ENCODE measurements around the gene TTLL10. TPM values are rescaled to one million over a fixed set of nuclear protein-coding genes. Genes with fewer than 3 reads are reported as not detected.

Gene TTLL10
- total and polyA plus RNA-seq, 2 experiments from 2014 or later = 0.45 TPM; not detected in 1

DNA sequence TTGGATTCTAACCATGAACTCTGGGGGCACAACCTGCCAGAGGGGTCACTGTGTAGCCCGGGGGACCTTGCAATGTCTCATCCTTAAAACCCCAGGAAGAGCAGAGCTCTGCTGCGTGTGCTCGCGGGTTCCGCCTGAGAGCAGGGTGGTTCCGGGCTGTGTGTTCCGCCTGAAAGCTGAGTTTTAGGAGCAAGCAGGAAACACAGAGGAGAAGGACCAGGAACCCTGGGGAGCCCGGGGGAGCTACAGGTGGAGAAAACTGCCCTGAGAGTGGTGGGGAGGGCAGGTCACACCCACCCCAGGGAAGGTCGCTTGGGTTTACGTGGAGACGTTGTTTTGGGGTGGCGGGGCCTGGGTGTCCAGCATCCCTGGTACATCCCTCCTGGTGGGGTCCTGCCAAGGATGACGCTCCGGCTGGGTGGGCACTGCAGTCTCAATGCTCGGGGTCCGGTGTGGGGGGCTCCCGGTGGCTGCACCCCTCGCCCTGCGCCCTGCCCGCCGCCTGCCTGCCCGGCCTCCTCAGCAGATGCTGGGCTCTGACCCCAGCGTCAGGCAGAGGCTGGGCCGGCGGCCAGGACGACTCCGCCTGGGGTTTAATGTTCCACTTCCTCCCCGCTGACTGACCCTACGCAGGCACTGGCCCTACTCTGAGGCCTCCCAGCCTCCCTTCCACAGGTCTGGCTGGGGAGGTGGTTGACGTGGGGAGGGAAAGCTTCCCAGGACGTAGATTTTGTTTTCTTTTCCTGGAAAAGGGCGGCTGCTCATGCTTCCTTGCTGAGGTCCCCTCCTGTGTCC, 40.5 kb upstream of the TTLL10 start:
- H3K27ac Mint-ChIP-seq = peak overlapping the region; percentile 56
- no peak for ATAC-seq

More for the DNA sequence above, 40.5 kb upstream of the TTLL10 start:
- no peaks in the 10 kb centered on the region for H3K9me3 Mint-ChIP-seq
- H3K4me1 Mint-ChIP-seq = peaks cover 13% of the 10 kb centered on the region
- Histone ChIP-seq H3K4me3 (no peak overlapping the region), H3K4me1 (ENCODE audit: insufficient read depth) (peaks cover 6% of the 10 kb centered on the region; the same call in 1 of the 2 replicates), H2AFZ (peak overlapping the region; percentile 23; the same call in 1 of the 2 replicates), H3F3A (replicated peaks; ENCODE audit: low read depth) (peaks cover 5% of the 10 kb centered on the region; the same call in 1 of the 2 replicates), H3K36me3 (ENCODE audit: insufficient read depth) (no peaks in the 10 kb centered on the region), H3K27me3 (ENCODE audit: insufficient read depth) (peaks cover 6% of the 10 kb centered on the region; the same call in 1 of the 2 replicates), H3K27ac (ENCODE audit: low read depth) (no peak overlapping the region), H3K9me2 (ENCODE audit: insufficient read depth) (no peaks in the 10 kb centered on the region), H4K20me1 (replicated peaks; ENCODE audit: insufficient read depth) (no peaks in the 10 kb centered on the region), H3K4me2 (no peak overlapping the region), H3K79me2 (replicated peaks; ENCODE audit: insufficient read depth) (no peaks in the 10 kb centered on the region)
- H3K27me3 Mint-ChIP-seq (ENCODE audit: insufficient read depth, low read depth, poor library complexity) = peaks cover 9% of the 10 kb centered on the region
- TF ChIP-seq, protein P1, sequence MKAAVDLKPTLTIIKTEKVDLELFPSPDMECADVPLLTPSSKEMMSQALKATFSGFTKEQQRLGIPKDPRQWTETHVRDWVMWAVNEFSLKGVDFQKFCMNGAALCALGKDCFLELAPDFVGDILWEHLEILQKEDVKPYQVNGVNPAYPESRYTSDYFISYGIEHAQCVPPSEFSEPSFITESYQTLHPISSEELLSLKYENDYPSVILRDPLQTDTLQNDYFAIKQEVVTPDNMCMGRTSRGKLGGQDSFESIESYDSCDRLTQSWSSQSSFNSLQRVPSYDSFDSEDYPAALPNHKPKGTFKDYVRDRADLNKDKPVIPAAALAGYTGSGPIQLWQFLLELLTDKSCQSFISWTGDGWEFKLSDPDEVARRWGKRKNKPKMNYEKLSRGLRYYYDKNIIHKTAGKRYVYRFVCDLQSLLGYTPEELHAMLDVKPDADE (IDR thresholded peaks at IDR 0.05) = no peak
- TF ChIP-seq EZH2 (IDR thresholded peaks at IDR 0.05; ENCODE audit: low read depth, unreplicated experiment) = no peak
- TF ChIP-seq POLR2AphosphoS5 (IDR thresholded peaks at IDR 0.05; ENCODE audit: low read depth) = no peak
- no peak for TF ChIP-seq ZNF114 (CRISPR knock-in tag; IDR thresholded peaks at IDR 0.05)
- no peak for TF ChIP-seq JUNB (IDR thresholded peaks at IDR 0.05; ENCODE audit: unreplicated experiment)
- TF ChIP-seq, protein P2, sequence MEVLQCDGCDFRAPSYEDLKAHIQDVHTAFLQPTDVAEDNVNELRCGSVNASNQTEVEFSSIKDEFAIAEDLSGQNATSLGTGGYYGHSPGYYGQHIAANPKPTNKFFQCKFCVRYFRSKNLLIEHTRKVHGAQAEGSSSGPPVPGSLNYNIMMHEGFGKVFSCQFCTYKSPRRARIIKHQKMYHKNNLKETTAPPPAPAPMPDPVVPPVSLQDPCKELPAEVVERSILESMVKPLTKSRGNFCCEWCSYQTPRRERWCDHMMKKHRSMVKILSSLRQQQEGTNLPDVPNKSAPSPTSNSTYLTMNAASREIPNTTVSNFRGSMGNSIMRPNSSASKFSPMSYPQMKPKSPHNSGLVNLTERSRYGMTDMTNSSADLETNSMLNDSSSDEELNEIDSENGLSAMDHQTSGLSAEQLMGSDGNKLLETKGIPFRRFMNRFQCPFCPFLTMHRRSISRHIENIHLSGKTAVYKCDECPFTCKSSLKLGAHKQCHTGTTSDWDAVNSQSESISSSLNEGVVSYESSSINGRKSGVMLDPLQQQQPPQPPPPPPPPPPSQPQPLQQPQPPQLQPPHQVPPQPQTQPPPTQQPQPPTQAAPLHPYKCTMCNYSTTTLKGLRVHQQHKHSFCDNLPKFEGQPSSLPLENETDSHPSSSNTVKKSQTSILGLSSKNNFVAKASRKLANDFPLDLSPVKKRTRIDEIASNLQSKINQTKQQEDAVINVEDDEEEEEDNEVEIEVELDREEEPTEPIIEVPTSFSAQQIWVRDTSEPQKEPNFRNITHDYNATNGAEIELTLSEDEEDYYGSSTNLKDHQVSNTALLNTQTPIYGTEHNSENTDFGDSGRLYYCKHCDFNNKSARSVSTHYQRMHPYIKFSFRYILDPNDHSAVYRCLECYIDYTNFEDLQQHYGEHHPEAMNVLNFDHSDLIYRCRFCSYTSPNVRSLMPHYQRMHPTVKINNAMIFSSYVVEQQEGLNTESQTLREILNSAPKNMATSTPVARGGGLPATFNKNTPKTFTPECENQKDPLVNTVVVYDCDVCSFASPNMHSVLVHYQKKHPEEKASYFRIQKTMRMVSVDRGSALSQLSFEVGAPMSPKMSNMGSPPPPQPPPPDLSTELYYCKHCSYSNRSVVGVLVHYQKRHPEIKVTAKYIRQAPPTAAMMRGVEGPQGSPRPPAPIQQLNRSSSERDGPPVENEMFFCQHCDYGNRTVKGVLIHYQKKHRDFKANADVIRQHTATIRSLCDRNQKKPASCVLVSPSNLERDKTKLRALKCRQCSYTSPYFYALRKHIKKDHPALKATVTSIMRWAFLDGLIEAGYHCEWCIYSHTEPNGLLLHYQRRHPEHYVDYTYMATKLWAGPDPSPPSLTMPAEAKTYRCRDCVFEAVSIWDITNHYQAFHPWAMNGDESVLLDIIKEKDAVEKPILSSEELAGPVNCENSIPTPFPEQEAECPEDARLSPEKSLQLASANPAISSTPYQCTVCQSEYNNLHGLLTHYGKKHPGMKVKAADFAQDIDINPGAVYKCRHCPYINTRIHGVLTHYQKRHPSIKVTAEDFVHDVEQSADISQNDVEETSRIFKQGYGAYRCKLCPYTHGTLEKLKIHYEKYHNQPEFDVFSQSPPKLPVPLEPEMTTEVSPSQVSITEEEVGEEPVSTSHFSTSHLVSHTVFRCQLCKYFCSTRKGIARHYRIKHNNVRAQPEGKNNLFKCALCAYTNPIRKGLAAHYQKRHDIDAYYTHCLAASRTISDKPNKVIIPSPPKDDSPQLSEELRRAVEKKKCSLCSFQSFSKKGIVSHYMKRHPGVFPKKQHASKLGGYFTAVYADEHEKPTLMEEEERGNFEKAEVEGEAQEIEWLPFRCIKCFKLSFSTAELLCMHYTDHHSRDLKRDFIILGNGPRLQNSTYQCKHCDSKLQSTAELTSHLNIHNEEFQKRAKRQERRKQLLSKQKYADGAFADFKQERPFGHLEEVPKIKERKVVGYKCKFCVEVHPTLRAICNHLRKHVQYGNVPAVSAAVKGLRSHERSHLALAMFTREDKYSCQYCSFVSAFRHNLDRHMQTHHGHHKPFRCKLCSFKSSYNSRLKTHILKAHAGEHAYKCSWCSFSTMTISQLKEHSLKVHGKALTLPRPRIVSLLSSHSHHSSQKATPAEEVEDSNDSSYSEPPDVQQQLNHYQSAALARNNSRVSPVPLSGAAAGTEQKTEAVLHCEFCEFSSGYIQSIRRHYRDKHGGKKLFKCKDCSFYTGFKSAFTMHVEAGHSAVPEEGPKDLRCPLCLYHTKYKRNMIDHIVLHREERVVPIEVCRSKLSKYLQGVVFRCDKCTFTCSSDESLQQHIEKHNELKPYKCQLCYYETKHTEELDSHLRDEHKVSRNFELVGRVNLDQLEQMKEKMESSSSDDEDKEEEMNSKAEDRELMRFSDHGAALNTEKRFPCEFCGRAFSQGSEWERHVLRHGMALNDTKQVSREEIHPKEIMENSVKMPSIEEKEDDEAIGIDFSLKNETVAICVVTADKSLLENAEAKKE (CRISPR knock-in tag; IDR thresholded peaks at IDR 0.05) = no peak
- TF ChIP-seq, protein P3, sequence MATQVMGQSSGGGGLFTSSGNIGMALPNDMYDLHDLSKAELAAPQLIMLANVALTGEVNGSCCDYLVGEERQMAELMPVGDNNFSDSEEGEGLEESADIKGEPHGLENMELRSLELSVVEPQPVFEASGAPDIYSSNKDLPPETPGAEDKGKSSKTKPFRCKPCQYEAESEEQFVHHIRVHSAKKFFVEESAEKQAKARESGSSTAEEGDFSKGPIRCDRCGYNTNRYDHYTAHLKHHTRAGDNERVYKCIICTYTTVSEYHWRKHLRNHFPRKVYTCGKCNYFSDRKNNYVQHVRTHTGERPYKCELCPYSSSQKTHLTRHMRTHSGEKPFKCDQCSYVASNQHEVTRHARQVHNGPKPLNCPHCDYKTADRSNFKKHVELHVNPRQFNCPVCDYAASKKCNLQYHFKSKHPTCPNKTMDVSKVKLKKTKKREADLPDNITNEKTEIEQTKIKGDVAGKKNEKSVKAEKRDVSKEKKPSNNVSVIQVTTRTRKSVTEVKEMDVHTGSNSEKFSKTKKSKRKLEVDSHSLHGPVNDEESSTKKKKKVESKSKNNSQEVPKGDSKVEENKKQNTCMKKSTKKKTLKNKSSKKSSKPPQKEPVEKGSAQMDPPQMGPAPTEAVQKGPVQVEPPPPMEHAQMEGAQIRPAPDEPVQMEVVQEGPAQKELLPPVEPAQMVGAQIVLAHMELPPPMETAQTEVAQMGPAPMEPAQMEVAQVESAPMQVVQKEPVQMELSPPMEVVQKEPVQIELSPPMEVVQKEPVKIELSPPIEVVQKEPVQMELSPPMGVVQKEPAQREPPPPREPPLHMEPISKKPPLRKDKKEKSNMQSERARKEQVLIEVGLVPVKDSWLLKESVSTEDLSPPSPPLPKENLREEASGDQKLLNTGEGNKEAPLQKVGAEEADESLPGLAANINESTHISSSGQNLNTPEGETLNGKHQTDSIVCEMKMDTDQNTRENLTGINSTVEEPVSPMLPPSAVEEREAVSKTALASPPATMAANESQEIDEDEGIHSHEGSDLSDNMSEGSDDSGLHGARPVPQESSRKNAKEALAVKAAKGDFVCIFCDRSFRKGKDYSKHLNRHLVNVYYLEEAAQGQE (IDR thresholded peaks at IDR 0.05; ENCODE audit: unreplicated experiment) = no peak
- no peak for TF ChIP-seq EZH2phosphoT487 (IDR thresholded peaks at IDR 0.05; ENCODE audit: unreplicated experiment)
- TF ChIP-seq NANOG (IDR thresholded peaks at IDR 0.05; ENCODE audit: borderline replicate concordance) = no peak
- TF ChIP-seq ZNF331 (CRISPR knock-in tag; IDR thresholded peaks at IDR 0.05; ENCODE audit: low read depth) = no peak
- no peak for TF ChIP-seq STAT1 (IDR thresholded peaks at IDR 0.05; ENCODE audit: unreplicated experiment)
- TF ChIP-seq CREB1 (CRISPR knock-in tag; IDR thresholded peaks at IDR 0.05; ENCODE audit: low read depth) = no peak
- TF ChIP-seq, protein P4, sequence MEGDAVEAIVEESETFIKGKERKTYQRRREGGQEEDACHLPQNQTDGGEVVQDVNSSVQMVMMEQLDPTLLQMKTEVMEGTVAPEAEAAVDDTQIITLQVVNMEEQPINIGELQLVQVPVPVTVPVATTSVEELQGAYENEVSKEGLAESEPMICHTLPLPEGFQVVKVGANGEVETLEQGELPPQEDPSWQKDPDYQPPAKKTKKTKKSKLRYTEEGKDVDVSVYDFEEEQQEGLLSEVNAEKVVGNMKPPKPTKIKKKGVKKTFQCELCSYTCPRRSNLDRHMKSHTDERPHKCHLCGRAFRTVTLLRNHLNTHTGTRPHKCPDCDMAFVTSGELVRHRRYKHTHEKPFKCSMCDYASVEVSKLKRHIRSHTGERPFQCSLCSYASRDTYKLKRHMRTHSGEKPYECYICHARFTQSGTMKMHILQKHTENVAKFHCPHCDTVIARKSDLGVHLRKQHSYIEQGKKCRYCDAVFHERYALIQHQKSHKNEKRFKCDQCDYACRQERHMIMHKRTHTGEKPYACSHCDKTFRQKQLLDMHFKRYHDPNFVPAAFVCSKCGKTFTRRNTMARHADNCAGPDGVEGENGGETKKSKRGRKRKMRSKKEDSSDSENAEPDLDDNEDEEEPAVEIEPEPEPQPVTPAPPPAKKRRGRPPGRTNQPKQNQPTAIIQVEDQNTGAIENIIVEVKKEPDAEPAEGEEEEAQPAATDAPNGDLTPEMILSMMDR (conservative IDR thresholded peaks at IDR 0.05; ENCODE audit: low read depth in 2 of 2) = no peak; a peak in 2 of 4 replicates
- no peaks in the 10 kb centered on the region for H3K36me3 Mint-ChIP-seq (ENCODE audit: low read depth)
- H3K4me3 Mint-ChIP-seq = no peak overlapping the region
- no peak for DNase-seq (ENCODE audit: low spot score)

Measured in GM23338 (cell line).